CD4-positive, alpha-beta T cell treated with Interleukin-21 for 1 hour (primary cell): ENCODE data around the gene CLBA1.
"Not testable (repeated sequence)": the region's sequence is repeated elsewhere in the genome, so short reads cannot be mapped to it uniquely, and the experiment has no call there.

Experiments
- DNase-seq: peaks from one replicate; pipeline ENCODE4 v3.0.0-alpha.2; 2020

The CLBA1 gene

GRCh38 chr14:104947881-104948735, 37.5 kb upstream of the CLBA1 start:
- DNase-seq = not testable (repeated sequence)

GRCh38 chr14:104948736-104949031, 36.9 kb upstream of the CLBA1 start:
- DNase-seq = no peak

DNA sequence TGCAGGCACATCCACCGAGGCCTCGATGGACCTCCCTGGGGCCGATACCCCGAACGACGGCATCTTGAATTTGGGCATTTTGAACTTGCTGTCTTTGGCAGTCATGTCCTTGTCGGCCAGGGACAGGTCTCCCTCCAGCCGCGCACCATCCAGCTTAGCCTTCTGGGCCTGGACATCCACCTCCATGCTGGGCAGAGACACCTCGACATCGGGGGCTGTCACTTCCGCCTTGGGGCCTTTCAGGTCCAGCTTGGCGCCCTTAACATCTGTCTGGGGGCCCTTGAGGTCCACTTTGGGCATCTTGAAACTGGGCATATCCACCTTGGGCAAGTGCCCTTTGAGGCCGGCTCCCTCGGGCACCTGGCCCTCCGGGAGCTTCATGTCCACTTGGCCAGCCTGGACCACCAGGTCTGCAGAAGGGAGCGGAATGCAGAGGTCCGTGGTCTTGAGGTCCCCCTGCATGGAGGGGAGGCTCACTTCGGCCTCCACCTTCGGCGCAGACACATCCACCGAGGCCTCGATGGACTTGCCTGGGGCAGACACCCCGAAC, 36.1 kb upstream of the CLBA1 start:
- not testable (repeated sequence) for DNase-seq

DNA sequence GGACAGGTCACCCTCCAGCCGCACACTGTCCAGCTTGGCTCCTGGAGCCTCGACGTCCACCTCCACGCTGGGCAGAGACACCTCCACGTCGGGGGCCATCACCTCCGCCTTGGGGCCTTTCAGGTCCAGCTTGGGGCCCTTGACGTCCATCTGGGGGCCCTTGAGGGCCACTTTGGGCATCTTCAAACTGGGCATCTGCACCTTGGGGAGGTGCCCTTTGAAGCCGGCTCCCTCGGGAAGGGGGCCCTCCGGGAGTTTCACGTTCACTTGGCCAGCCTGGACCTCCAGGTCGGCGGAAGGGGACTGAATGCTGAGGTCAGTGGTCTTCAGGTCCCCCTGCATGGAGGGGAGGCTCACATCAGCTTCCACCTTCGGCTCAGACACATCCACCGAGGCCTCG, 35.6 kb upstream of the CLBA1 start:
- DNase-seq = no peak

DNA sequence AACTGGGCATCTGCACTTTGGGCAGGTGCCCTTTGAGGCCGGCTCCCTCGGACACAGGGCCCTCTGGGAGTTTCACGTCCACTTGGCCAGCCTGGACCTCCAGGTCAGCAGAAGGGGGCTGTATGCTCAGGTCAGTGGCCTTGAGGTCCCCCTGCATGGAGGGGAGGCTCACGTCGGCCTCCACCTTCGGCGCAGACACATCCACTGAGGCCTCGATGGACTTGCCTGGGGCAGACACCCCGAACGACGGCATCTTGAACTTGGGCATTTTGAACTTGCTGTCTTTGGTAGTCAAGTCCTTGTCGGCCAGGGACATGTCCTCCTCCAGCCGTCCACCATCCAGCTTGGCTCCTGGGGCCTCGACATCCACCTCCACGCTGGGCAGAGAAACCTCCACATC, 34.9 kb upstream of the CLBA1 start:
- not testable (repeated sequence) for DNase-seq

- not testable (repeated sequence) for DNase-seq
Measured at GRCh38 chr14:104951863-104952657, 33.5 kb upstream of the CLBA1 start.

- DNase-seq = no peak
Measured at GRCh38 chr14:104953097-104953496, 32.5 kb upstream of the CLBA1 start.

DNA sequence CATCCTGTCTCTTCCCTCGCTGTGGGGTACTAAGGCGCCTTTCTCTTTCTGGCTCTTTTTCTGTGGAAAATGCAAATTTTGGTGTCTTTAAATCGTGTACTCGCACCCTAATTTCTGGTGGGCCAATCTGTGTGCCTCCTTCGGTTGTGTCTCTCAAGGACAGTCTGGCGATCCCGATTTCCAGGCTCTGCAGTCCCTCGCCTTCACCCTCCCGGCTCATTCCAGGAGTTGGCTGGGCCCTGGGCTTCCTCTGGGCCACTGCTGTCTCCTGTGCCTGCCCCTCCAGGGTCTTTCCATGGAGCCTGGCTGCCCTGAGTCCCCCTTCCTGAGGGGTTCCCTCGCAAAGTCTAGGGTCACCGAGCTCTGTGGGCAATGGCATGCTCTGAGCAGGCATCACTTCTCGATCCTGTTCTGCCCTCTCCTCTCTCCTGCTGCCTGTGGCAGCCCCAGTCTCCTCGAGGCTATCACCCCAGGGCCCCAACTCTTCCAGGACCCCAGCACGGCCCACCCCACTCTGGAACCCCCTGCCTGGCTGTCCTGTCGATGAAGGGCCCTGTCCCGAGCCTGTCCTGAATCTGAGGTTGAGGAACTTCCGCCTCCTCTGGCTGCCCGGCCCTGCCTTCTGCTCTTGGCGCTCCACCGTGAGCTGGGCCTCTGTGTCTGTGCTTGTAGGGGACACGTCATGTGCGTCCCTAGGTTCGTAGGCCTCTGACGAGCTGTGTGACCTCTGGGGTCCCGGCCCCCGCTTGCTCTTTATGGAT, 31.5 kb upstream of the CLBA1 start:
- DNase-seq = no peak

DNA sequence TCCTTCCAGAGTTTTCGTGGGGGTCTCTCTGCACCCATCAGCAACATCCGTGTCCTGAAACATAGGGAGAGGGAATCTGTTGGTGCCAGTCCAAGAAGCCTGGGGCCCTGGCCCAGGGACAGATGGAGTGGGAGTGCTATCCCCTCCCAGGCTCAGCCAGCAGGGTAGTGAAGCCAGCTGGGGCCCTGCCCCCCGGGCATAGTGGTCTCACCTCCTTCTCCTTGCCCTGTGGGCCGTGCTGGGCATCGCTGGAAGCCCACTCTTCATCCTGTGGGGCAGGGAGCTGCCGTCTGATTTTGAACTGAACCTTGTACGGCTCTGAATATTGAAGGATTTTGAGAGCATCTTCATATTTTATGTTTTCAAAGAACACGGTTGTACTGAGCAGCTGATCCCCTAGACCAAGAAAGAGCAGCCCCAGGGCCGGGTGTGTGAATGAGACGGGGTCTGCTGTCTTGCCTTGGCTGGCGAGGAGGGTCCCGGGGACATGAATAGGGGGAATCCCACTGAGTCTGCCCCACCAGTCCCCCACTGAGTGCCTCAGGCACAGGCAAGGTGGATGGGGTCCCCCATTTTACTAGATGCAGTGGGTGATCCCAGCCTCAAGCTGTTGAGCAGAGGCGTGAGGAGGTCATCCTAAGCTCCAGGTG, 30.7 kb upstream of the CLBA1 start:
- DNase-seq = no peak

DNA sequence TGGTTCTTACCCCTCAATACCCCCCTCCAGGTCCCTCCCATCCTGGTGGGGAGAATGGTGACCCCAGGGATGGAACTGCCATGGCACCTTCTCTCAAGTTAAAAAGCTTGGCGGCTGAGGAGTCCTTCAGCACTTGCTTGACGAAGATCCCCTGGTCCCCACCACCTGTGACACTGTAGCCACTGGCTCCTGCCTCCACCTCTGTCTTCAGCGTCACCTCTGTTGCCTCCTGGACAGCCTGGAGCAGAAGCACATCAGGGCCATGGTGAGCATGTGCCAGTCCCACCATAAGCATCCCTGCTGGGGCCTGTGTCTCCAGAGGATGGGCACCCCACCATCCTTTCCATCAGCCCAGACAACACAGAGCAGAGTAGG, 30.2 kb upstream of the CLBA1 start:
- DNase-seq = no peak

DNA sequence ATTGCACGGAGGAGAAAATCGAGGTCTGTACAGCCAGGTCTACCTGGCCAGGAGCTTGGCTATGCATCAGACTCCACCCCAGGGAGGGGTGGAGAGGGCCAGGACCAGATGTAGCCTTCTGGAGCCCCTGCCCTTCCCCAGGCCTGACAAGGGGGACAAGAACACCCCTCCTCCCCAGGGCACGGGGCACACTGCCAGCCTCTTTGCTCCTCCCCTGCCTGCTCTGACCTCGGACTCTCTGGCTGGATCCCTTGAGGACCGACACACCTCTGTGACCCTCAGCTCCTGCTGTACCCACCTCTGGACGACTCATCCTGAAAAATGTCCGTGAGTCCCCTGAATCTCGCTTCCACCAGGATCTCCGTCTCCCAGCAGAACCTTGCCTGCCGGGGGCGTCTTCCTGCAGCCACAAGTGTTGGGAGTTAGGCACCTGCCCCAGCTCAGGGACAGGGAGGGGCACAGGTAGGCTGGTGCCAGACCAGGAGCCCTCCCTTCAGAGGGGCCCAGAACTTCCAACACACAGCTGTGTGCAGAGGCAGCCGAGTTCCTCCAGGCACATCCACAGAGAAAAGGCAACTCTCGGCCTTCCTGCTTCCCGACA, 29.2 kb upstream of the CLBA1 start:
- DNase-seq = no peak

DNA sequence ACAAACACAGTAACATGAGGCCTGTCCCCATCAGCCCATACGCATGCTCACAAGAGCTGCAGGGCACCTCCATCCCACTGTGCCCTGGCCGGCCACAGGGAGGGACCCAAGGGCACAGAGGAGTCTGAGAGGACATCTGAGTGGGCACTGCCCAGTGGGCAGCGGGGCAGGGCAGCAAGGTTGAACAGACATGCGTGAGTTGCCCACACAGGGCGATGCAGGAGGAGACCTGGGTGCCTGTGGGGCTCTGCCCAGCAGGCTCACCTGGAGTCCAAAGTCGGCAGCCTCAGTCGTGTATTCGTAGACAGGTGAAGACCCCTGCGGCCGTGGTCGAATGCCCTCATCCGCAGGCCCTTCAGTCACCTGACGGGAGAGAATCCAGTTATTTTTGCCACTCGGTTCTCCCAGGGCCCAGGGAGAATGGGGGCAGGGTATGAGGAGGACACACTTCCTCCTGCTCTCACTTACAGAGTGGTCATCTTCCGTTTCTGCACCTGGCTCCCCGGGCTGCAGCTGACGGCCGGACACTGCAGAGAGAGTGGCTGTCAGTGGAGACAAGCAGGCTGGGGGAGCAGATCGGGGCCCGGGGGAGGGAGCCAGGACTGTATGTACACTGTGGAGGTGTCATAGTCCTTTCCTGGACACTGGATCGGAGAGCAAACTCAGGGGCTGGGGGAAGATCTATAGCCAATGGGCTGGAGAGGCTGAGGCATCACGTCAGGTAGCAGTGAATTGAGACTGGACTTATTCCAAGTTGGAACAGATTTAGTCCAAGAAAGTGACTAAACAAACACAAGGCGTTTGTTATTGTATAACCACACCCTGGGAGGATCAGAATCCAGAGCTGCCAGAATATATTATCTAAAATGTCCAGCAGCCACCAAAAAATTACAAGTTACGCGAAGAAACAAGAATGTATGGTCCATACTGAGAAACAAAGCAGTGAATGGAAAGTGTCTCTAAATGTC, 28.2 kb upstream of the CLBA1 start:
- no peak for DNase-seq

GRCh38 chr14:104964546-104964945, 21.0 kb upstream of the CLBA1 start:
- no peak for DNase-seq

DNA sequence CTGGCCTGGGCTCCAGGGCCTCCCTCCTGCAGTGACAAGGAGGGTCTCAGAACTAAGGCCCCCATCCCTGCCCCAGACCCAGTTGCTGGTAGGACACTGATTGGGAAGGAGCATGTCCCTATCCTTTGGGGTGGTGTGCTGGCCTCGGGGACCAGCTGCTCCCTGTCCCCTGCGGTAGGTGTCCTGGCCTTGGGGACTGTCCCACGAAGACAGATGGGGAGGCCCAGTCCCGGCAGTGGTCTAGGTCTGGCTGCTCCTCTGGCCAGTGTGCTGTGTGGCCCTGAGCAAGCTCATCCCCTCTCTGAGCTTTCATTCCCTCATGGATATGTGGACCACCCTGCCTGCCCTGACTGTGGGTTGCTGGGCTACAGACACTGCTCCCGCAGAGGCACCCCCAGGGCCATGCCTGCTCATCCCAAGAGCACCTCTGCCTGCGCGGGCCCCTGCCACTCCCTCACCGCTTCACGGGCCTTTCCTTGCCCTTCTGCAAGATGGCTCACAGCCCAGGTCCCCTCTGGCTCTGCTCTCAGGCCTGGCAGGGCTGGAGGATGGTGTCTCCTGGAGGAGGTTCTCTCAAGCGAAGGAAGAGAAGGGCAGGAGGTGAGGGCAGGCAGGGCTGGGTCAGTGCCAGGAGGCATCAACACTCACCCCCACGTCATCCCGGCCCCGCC, 19.9 kb upstream of the CLBA1 start:
- DNase-seq = no peak

DNA sequence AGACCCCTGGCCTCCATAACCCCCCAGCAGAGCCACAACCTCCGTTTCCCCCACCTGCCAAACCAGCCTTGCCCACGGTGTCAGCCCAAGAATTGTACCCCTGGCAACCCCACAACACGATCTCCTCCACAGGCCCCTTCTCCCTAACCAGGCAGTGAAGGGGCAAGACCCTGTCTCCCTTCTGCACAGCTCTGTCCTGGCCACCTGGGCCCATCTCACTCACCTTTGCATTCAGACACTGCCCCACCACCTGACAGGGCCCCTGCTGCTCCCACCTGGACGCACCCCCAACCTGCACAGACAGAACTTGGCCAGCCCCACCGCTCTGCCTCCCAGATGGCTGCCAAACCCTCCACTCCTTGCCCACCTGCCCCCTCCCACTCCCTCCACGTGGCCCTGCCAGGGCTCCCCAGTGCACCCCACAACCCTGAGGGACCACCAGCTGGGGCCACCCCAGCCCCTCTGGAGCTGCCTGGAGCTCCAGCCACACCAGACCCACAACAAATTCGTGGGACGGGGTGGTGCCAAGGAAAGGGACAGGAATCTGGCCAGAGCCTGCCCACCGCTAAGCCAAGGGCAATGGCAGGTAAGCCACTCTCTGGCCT, 19.2 kb upstream of the CLBA1 start:
- no peak for DNase-seq

GRCh38 chr14:104966981-104967385, 18.6 kb upstream of the CLBA1 start:
- DNase-seq = no peak

- DNase-seq = no peak
Measured at GRCh38 chr14:104967386-104968152, 18.0 kb upstream of the CLBA1 start.

DNA sequence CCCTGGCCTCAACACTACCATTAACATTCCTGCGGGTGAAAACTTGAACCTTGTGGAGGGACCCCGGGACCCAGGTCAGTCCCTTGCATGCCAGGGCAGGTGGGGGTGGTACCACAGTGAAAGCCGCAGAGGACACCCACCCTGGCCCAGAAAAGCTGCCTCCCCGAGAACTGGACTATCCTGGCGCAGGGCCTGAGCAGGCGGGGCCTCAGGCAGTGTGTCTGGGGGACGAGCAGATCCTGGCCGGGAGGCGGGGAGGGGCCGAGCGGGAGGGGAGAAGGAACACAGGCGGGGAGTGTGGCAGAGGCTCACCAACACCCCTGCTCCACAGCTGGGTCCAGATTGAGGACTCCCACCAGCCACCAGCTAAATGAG, 17.4 kb upstream of the CLBA1 start:
- DNase-seq = no peak
